GM12878 (cell line): ENCODE results near the gene PIK3C2B. TPM values are rescaled to one million over a fixed set of nuclear protein-coding genes. Genes with fewer than 3 reads are reported as not detected.
A peak's percentile ranks its signal among the peaks of the same experiment; 100 is the strongest.

Source experiments
- ATF2 ChIP-seq: IDR thresholded peaks from 2 replicates; pipeline ENCODE4 v1.6.1; 2012; ENCODE audit warnings: low read length, inconsistent platforms
- BCLAF1 ChIP-seq: fragments of 450-650 bp; IDR thresholded peaks from 2 replicates; pipeline ENCODE4 v1.6.1; 2017; ENCODE audit warnings: antibody characterized with exemption, mild to moderate bottlenecking, moderate library complexity
- CUX1 ChIP-seq: IDR thresholded peaks from 2 replicates; pipeline ENCODE4 v1.6.1; 2012; ENCODE audit warnings: improper control_type of control experiment, low read depth, low read length; ENCODE audit not compliant: insufficient replicate concordance
- GABPA ChIP-seq: IDR thresholded peaks from 2 replicates; pipeline ENCODE4 v1.6.1; 2014; ENCODE audit warnings: antibody characterized with exemption, low read depth, mild to moderate bottlenecking, inconsistent platforms
- IKZF1 ChIP-seq: fragments of 450-650 bp; conservative IDR thresholded peaks from 2 replicates; pipeline ENCODE4 v1.6.1; 2017; ENCODE audit warnings: antibody characterized with exemption, mild to moderate bottlenecking
- JUNB ChIP-seq: IDR thresholded peaks from 2 replicates; pipeline ENCODE4 v1.6.1; 2016; ENCODE audit warnings: antibody characterized with exemption, mild to moderate bottlenecking
- PAX5 ChIP-seq: IDR thresholded peaks from 2 replicates; pipeline ENCODE4 v1.6.1; 2011; ENCODE audit warnings: low read depth, low read length, borderline replicate concordance
- POLR2AphosphoS5 ChIP-seq: IDR thresholded peaks from 2 replicates; pipeline ENCODE4 v1.6.1; 2011; ENCODE audit warnings: mild to moderate bottlenecking, low read length, inconsistent platforms
- RAD51 ChIP-seq: fragments of 450-650 bp; IDR thresholded peaks from 2 replicates; pipeline ENCODE4 v1.6.1; 2016; ENCODE audit warnings: moderate library complexity, mild to moderate bottlenecking, inconsistent platforms
- TCF7 ChIP-seq: IDR thresholded peaks from 2 replicates; pipeline ENCODE4 v1.6.1; 2014; ENCODE audit warnings: antibody characterized with exemption, borderline replicate concordance
- ZNF24 ChIP-seq: fragments of 450-650 bp; IDR thresholded peaks from 2 replicates; pipeline ENCODE4 v1.6.1; 2017; ENCODE audit warnings: antibody characterized with exemption, mild to moderate bottlenecking
- ZNF592 ChIP-seq: fragments of 450-650 bp; IDR thresholded peaks from 2 replicates; pipeline ENCODE4 v1.6.1; 2017; ENCODE audit warnings: mild to moderate bottlenecking, moderate library complexity
- polyA plus RNA-seq, 11 experiments: library from polyadenylated mRNA; depleted of rRNA in 4 of 11; unstranded in 6 of 11; stranded (reverse) in 5 of 11; fragments of >200 nt; fragmentation: Nextera tagmentation in 4 of 11; fragmentation: Illumina TruSeq in 1 of 11; extraction: Ambion mirVana in 4 of 11; extraction: Trizol in 1 of 11; gene quantifications; 1 replicate in 1 of 11; 2 replicates in 10 of 11; pipeline versions ENCODE4 v1.2.1 to v1.2.3, GENCODE V29; 2011 to 2016; ENCODE audit warnings: inconsistent platforms in 2 of 11, missing spikeins in 2 of 11, low read depth in 1 of 11
- total RNA-seq, 4 experiments: library from RNA; depleted of rRNA in 3 of 4; stranded (reverse); fragments of >200 nt in 3 of 4; fragmentation: Illumina TruSeq in 1 of 4; extraction: Trizol in 1 of 4; gene quantifications; 2 replicates each; pipeline versions ENCODE4 v1.2.1 to v1.2.3, GENCODE V29; 2013 to 2021

PIK3C2B gene
- total and polyA plus RNA-seq, 10 of the 15 experiments (the other 5 are each of a cell fraction or from before 2014, with no cell fraction given): 2.2 to 38.1 (median 11.4) TPM

GRCh38 chr1:204513117-204513716, 18.6 kb upstream of the PIK3C2B start (continued):
- no peak for TF ChIP-seq BCLAF1
- peak; percentile 28; the same call in 1 of the 2 replicates for TF ChIP-seq GABPA
- TF ChIP-seq IKZF1: peak; percentile 91
- TF ChIP-seq ZNF592: no peak
- no peak for TF ChIP-seq PAX5
- TF ChIP-seq CUX1: peak; percentile 79
- no peak for TF ChIP-seq RAD51
- TF ChIP-seq TCF7: peak; percentile 13; the same call in 1 of the 2 replicates
- TF ChIP-seq POLR2AphosphoS5: no peak
- TF ChIP-seq ZNF24: peak; percentile 95
- peak; percentile 75 for TF ChIP-seq ATF2
- TF ChIP-seq JUNB: peak; percentile 14; the same call in 1 of the 2 replicates
